C4-2B (cell line): ENCODE data around the gene LPP.

Source experiments
- H3K27ac ChIP-seq: fragments of 450-650 bp; 2 replicates; pipeline ENCODE4 v1.5.1; 2017
- CTCF ChIP-seq: fragments of 450-650 bp; conservative IDR thresholded peaks from 2 replicates; pipeline ENCODE4 v1.5.1; 2017; ENCODE audit warnings: mild to moderate bottlenecking
- ZFX ChIP-seq: fragments of 450-650 bp; IDR thresholded peaks from 2 replicates; pipeline ENCODE4 v1.6.1; 2017

Gene LPP

GRCh38 chr3:188554404-188554803 lies 400.4 kb downstream of the LPP start:
- no peak overlapping the region for H3K27ac ChIP-seq
- TF ChIP-seq ZFX (no peak), CTCF (no peak)

- TF ChIP-seq CTCF = no peak
- no peak for TF ChIP-seq ZFX
- no peak overlapping the region for H3K27ac ChIP-seq
Observed at GRCh38 chr3:188557235-188557634, 403.3 kb downstream of the LPP start.

- H3K27ac ChIP-seq = no peak overlapping the region
- TF ChIP-seq ZFX = no peak
- no peak for TF ChIP-seq CTCF
Observed at GRCh38 chr3:188558343-188559071, 404.6 kb downstream of the LPP start.

- TF ChIP-seq ZFX (no peak), CTCF (no peak)
- H3K27ac ChIP-seq = no peak overlapping the region
Observed at GRCh38 chr3:188559072-188559429, 405.1 kb downstream of the LPP start.

GRCh38 chr3:188559856-188560255 lies 405.9 kb downstream of the LPP start:
- H3K27ac ChIP-seq = no peak overlapping the region
- TF ChIP-seq CTCF = no peak
- no peak for TF ChIP-seq ZFX

GRCh38 chr3:188562144-188562543 lies 408.2 kb downstream of the LPP start:
- no peak overlapping the region for H3K27ac ChIP-seq
- no peak for TF ChIP-seq CTCF
- TF ChIP-seq ZFX = no peak

- H3K27ac ChIP-seq = no peak overlapping the region
- TF ChIP-seq CTCF (no peak), ZFX (no peak)
Observed at GRCh38 chr3:188567478-188568195, 413.7 kb downstream of the LPP start.
